GM13976 (cell line): Measurements from ENCODE around the gene ROGDI.

ENCODE experiments used
- DNase-seq: peaks from one replicate; pipeline ENCODE4 v3.0.0; 2012; ENCODE audit warnings: low spot score
- CTCF ChIP-seq: IDR thresholded peaks from 2 replicates; pipeline ENCODE4 v1.5.1; 2012; ENCODE audit warnings: borderline replicate concordance, mild to moderate bottlenecking; ENCODE audit not compliant: insufficient read depth; ENCODE audit errors: extremely low read depth, missing control alignments, control extremely low read depth
- in situ Hi-C: fragments of 300-500 bp; cut with MboI; formaldehyde crosslinking; loops from one replicate; pipeline ENCODE4 v1.12.0; 2022; ENCODE audit warnings: low sequenced_read_pairs, mixed read lengths, inconsistent platforms; ENCODE audit not compliant: unreplicated experiment

The ROGDI gene

GRCh38 chr16:4801962-4802658 is at the start of gene ROGDI:
Gene ROGDI (minus strand): TSS chr16:4802633. CDS start chr16:4802571, 62 bp downstream.
- no peak for TF ChIP-seq CTCF
- peak; percentile 86 for DNase-seq
- in situ Hi-C loops: no loop called here

GRCh38 chr16:4850211-4850610 is 47.8 kb upstream of the ROGDI start:
- no peak for DNase-seq
- in situ Hi-C loops: no loop called here
- no peak for TF ChIP-seq CTCF

GRCh38 chr16:4847774-4848587 is 45.5 kb upstream of the ROGDI start:
- peak; percentile 60 for DNase-seq
- no peak for TF ChIP-seq CTCF
- in situ Hi-C loops: no loop called here

GRCh38 chr16:4846901-4847773 is 44.7 kb upstream of the ROGDI start, which contains the start of the genes GLYR1 and UBN1:
Gene GLYR1 (minus strand): TSS chr16:4847288. CDS start chr16:4847265, 23 bp downstream.
Gene UBN1 (plus strand): TSS chr16:4847481. CDS start chr16:4852918, 5,437 bp downstream.
- in situ Hi-C loops: no loop called here
- no peak for TF ChIP-seq CTCF
- peak; percentile 99 for DNase-seq

- DNase-seq: peak; percentile 58
These were observed 44.1 kb upstream of the ROGDI start for GRCh38 chr16:4846503-4846900.

More at GRCh38 chr16:4846503-4846900, 44.1 kb upstream of the ROGDI start:
- in situ Hi-C loops: no loop called here
- TF ChIP-seq CTCF: no peak
